NCI-H1105 (cell line): Measurements from ENCODE around the gene F11.
"Not testable (repeated sequence)": the region's sequence is repeated elsewhere in the genome, so short reads cannot be mapped to it uniquely, and the experiment has no call there.

Experiments used
- DNase-seq: peaks from one replicate; lab custom pipeline; 2025; lab: John Stamatoyannopoulos, UW

Gene F11

GRCh38 chr4:186265683-186266652 lies at the start of gene F11:
Gene F11, plus strand, starts transcription at chr4:186266189. Its CDS starts 948 bp downstream, at chr4:186267137.
- DNase-seq = no peak

- DNase-seq = peak; percentile 9
These were observed 49.4 kb upstream of the F11 start for GRCh38 chr4:186216465-186217024.

DNA sequence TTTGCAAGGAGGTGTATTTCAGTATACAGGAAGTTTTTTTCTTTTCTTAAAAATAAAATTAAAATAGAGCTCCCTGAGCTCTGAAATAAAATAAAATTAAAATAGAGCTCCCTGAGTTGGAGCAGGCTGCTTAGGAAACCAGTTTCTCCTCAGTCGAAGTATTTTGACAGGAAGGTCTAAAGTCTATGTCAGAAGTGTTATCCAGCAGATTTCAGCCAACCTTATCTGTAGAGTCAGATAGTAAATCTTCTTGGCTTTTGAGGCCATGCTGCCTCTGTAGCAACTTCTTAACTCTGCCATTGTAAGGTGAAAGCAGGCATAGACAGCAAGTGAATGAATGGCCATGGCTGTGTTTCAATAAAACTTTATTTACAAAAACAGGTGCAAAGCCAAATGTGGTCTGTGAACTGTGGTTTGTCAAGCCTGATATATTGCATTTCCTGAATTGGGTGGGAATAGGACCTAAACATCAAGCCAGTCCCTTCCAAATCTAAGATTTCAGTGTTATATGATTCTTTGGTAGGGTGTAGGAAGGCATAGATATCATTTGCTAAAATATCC lies 48.2 kb upstream of the F11 start:
- DNase-seq = no peak

GRCh38 chr4:186221624-186222023 lies 44.4 kb upstream of the F11 start:
- no peak for DNase-seq

DNA sequence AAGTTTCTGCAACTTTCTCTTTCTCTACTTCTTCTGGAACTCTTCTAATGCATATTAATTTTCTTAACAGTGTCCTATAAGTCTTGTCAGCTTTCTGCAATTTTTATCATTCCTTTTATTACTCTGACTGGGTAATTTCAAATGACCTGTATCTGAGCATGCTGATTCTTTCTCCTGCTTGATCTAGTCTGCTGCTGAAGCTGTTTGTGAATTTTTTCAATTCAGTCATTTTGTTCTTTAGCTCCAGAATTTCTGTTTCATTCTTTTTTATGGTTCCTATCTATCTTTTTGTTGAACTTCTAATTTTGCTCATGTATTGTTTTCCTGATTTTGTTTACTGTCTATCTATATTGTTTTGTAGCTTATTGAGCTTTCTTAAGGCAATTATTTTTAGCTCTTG lies 40.1 kb upstream of the F11 start:
- no peak for DNase-seq

- no peak for DNase-seq
These were observed 39.3 kb upstream of the F11 start for GRCh38 chr4:186226521-186227189.

DNA sequence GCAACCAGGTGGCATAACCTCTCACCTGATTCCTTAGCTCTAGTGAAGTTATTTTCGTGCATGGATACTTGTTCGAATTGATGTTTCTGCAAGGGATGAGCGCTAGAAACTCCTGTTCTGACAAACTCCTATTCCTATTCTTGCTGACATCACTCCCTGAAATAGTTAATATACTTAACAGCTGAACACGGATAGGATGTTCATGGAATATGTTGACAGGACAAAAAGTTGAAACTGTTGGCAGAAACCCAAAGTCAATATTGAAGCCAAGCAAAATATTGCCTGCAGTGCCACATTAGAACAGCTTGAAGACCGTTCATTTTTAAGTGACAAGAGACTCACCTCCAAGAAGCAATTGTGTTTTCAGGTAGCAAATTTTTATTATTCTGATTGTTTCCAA lies 38.8 kb upstream of the F11 start, which contains the start of gene KLKB1:
KLKB1 (plus strand) TSS at position 287 of the 400 bp plus-strand sequence. CDS start 689 bp downstream, outside the sequence.
- peak; percentile 48 for DNase-seq

GRCh38 chr4:186227744-186228513 lies 38.1 kb upstream of the F11 start:
- DNase-seq = no peak

DNA sequence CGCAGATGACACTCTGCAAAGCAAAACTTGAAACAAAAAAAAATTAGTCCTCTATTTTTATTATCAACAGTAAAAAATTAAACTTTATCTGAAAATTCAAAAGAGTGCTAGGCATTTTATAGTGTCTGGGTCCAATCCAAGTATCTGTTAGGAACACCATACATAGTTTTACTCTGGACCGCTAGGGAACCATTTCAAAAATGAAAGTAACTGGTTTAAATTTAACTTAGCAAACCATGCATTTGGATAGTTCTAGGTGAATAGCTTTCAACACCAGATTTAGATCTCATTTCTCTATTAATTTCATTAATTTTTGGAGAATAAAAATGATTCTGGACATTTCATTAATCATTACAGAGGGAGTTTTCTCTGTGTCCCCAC lies 37.5 kb upstream of the F11 start:
- DNase-seq = no peak

DNA sequence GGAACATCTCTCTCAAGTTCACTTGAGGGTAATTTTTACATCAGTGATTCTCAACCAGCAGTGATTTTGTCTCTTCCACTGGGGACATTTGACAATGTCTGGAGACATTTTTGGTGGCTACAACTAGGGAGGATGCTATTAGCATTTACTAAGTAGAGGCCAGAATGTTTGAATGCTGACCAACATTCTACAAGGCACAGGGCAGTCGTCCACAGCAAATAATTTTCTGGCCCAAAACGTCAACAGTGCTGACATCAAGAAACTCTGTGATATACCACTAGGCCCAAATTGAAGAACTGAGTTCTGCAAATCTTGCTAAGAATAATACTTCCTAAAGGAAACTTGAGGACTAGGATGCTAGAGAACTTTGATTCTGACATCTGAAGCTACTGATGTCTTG lies 31.6 kb upstream of the F11 start:
- no peak for DNase-seq

DNA sequence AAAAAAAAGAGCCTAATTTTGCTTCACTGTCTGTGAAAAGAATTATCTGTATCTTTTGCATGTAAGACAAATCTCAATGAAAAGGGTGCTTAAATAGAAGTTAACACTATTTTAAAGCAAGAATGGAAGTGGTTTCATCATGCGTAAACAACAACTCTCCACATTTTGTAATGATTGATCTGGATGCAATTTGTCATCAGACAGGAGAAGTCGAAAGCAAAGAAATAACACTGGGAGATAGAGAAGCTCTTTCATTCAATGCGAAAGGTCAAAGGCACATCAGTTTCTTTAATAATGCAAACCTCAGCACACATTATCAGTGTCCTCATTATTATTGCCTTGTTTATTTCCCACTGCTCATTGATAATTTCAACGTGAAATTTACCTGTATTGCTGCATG lies 29.9 kb upstream of the F11 start:
- no peak for DNase-seq

DNA sequence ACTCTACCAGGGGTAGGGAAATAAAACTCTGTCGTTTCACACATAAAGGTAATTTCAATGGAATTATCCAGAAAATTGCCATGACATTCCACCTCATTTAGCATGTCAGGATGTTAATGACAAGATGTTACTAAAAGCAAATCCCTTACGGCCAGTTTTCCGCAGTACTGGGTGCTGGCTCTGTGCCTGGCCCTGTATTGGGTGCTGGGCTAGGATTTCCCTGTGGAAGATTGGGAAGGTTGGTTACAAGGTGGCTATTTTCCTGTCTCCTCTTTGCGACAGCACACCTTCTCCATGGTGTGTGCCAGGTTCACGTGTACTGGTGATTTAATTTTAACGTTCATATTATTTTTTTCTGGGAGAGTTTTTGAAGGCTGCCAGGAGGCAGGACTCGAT lies 25.5 kb upstream of the F11 start:
- DNase-seq = no peak

DNA sequence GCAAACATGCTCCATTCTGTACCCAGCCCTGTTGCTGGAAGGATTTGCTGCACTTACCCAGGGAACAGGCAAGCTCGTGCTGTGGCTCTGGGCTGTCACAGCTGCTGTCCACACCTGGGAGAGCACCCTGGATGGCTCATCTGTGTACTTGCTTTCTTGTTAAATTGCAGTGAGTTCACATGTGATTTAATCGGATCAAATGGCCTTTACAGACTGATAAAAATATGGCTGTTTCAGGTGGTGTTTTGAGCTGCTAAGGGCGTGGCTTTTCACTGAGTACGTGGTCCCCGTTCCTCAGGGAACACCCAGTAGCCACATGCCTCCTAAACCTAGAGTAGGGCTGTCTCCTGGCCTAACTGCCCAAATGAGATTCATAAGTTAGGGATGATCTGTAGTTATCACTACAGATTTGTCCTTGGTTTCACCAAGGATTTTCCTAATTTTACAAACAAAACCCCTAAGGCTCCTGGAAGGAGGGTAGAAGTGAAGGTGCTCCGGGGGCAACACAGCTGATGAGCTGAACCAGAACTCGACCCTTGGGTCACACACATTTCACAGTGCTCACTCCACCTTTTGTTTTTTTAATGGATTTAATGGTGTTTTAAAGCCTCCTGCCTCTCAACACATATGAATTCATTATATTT lies 25.0 kb upstream of the F11 start:
- no peak for DNase-seq

- DNase-seq = no peak
These were observed 24.4 kb upstream of the F11 start for GRCh38 chr4:186241616-186242015.

DNA sequence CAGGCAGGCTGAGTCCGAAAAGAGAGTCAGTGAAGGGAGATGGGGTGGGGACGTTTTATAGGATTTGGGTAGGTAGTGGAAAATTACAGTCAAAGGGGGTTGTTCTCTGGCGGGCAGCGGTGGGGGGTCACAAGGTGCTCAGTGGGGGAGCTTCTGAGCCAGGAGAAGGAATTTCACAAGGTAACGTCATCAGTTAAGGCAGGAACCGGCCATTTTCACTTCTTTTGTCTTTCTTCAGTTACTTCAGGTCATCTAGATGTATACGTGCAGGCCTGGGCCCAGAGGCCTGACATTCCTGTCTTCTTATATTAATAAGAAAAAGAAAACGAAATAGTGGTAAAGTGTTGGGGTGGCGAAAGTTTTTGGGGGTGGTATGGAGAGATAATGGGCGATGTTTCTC lies 24.0 kb upstream of the F11 start:
- DNase-seq = not testable (repeated sequence)

- DNase-seq = no peak
These were observed 22.7 kb upstream of the F11 start for GRCh38 chr4:186243331-186243730.

GRCh38 chr4:186244835-186245234 lies 21.2 kb upstream of the F11 start:
- DNase-seq = no peak

- DNase-seq = not testable (repeated sequence)
These were observed 18.8 kb upstream of the F11 start for GRCh38 chr4:186247062-186247752.

- no peak for DNase-seq
These were observed 17.3 kb upstream of the F11 start for GRCh38 chr4:186248643-186249042.
